SKM-1 treated with dmso at 0.1 percent for 144 hours (cell line): Measurements from ENCODE around the gene STIMATE.

Experiments
- DNase-seq: peaks from one replicate; lab custom pipeline; 2025; ENCODE audit not compliant: unreplicated experiment; lab: John Stamatoyannopoulos, UW

The STIMATE gene

DNA sequence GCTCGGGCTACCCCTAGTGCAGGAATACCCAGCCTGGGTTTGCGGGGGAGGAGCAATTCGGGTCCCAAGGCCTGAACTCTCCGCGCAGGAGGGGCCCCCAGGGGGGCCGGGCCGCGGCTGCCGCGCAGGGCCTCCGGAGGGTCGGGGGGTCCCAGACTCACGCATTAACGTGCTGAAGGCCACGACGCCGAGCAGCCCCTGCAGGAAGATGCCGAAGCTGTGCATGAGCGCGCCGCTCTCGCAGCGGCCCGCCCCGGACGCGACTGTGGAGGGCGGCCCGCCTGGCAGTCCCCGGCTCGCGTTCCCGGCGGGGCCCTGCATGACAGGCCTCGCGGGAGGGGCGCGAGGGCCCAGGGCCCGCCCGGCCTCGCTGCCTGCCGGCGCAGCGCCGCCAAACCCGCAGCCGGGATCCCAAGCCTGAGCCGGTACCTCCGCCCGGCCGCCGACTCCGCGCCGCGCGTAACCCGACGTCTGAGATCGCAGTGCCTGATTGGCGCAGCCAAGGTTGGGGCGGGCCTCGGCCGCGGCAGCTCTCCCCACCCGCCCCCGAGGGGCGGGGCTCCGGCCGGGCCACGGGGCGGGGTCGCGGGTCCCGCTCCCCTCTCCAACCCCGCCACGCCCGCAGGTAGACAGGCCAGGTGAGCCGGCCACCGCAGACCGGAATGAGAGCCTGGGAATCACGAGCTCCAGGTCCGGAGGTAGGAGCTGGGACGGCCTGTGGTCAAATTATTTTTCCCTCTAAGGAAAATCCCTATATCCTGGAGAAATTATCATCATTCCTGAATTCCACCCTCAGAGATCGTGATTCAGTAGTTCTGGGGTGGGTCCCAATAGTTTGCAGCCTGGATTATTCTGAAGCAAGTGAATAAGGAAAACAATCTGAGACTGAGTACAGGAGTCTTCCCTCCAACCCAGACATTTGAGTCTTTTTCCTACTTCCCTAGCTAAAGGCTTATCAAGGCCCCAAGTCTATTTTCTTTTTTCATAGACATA, at the start of gene STIMATE:
Gene STIMATE (minus strand): TSS at position 419 of the 993 bp plus-strand sequence. CDS start 98 bp downstream, at position 321.
- DNase-seq = peak; percentile 67

DNA sequence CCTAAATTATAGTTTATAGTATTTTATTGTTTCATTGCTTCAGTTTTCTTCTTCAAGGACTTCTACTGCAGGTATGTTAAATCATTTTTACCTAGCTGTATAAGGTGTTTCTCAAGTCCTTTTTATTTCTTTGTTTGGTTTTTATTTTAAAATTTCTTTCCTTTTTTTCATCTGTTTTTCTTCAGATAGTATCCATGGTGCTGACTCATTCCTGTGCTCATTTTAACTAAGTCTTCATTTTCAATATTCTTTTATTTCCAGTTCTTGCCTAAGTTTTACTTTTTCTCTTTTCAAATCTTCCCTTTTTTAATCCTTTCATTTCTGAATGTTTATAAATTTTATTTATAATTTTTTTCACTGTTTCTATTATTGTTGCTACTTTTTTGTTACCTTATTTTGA, 42.3 kb upstream of the STIMATE start:
- DNase-seq = no peak

DNA sequence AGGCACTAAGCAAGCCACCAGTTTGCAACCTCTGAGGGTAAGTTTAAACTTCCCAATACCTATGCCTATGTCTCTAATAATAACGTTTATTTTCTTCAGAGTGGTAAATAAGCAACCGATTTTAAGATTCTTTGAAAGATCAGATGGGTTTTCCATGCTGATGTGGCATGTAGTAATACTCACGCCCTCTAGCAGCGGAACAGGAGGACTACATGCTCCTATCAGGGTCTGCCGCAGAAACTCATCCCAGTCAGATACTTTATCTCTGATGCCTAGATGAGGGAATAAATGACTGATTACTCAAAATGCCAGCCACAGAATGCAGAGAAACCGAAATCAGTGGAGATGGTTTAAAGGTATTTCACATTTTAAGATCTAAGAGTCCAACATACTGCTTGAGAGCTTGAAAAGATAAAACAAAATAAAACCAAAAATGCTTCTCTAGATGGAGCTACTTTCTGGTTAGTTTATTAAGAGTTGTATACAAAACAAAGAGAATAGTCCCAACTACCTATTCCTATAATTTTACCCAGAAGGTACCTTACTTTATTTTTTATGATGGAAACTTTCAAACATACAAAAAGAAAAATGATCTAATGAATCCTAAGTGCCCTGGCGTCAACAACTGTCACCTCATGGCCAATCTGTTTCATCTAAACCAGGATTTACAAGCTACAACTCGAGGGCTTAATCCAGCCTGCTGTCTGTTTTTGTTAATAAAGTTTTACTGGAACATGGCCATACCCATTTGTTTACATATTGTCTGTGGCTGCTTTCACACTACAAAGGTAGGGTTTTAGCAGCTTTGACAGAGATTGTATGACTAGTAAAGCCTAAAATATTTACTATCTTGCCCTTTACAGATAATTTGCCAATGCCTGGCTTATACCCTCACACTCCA, 37.5 kb upstream of the STIMATE start:
- DNase-seq = peak; percentile 55

DNA sequence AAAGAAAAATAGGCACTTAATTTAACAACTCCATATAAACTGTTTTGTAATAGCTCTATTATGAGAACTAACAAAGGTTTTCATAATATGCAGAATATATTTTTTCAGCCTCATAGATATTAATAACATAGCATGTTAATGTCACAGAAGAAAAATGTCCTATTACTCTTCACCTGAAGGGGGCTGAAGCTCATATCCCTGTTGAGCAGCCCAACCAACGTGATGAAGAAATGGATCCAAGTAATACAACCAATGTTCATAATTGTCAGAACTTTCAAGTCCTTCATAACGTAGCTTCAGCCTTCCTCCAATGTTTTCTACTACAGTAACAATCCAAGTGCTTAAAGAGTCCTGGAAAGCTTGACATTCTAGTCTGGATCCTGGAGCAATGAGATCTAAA, 34.5 kb upstream of the STIMATE start:
- no peak for DNase-seq

DNA sequence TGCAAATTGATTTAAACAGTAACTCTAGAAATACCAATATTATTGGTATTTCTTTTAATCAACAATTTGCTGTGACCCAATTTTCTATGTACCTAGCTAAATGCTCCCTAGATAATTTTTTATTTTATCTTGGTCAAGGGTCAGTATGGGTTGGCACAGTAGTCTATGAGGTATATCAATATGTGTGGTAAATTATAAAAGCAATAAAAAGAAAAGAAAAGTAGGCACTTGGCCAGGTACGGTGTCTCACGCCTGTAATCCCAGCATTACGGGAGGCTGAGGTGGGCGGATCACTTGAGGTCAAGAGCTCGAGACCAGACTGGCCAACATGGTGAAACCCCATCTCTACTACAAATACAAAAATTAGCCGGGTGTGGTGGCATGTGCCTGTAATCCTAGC, 34.0 kb upstream of the STIMATE start:
- DNase-seq = no peak

DNA sequence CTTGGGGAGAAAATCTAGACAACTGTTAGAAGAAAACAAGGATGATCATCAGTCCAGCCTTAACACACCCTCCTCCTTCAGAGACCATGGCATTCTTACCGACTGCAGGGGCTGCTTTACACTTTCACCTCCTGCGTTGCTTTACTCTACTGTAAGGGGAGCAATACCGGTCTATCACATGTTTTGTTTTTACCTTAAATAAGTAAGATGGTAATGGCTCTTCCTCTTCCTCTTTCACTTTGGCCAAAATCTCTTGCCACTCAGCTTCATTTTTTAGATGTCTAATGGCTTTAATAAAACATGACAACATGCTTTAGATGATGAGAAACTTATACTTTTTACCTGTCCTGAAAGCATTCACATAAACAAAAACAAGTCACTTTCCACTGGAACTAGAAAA, 33.4 kb upstream of the STIMATE start:
- no peak for DNase-seq

DNA sequence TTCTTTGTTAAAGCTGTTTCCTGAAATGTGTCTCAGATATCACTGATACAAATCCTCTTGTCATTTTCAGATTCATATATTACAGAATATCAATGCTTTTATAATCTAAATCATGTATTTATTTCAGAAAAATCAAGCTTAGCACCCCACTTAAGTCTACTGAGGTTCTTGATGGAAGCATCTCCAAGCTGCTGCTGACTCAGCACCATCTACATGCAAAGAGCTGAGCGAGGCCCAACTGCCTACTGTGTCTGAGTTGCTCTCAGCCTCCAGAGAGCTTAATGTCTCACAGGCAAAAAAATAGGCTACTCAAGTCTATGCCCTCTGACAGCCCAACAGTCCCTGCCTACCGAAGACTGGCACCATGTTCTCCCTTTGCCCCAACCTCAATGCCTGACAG, 29.2 kb upstream of the STIMATE start:
- no peak for DNase-seq

DNA sequence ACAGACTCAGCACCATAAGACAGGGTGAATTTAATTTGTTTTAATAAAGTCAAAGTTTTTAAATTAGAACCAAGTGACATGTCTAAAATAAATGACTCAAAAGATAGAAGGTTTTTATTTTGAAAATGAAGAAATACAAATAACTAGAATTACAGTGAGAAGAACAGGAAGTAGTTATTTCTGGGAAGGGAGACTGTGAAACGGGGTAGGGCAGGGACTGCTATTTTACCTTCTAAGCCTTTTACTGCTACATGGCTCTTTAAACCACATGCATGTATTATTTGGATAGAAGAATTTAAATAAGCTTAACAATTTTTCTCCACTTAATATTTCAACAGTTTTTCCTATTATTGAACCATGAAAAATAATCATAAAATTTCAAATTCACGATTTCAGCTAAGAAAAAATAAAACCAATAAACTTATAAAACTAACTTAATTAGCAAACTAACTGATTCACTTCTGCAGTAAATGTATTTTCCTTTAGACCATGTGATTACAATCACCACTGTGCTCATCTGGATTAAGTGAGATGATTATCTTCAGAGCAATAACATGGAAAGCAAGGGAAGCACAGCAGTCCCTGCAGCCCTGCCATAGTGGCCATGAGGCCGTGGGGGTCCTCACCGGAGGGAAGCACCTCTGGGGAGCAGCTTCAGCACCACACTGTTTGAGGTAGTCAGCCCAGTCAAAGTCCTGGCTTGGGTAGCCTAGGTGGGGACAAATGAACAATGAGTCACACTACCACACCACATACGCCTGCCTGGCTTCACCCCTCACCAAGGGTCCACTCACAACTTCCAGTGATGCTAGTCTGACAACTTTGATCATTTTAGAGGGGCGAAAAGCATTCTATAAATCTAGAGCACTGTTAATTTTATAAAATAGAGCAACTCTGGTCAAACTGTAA, 28.3 kb upstream of the STIMATE start:
- no peak for DNase-seq

DNA sequence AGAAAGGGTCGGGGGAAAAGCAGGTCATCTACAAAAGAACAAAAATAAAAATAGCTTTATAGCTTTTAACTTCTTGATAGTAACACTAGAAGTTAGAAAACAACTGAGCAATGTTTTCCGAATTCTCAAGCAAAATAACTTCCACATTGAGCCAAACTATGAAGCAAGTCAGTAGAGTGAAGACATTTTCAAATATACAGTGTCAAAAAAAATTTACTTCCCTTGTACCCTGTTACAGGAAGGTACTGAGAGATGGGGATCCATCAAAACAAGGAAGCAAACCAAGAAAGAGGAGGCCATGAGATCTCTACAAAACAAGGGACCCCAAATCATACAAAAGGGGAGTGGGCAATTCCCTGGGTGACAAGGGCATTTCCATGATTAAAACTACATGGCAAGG, 26.6 kb upstream of the STIMATE start:
- DNase-seq = no peak

DNA sequence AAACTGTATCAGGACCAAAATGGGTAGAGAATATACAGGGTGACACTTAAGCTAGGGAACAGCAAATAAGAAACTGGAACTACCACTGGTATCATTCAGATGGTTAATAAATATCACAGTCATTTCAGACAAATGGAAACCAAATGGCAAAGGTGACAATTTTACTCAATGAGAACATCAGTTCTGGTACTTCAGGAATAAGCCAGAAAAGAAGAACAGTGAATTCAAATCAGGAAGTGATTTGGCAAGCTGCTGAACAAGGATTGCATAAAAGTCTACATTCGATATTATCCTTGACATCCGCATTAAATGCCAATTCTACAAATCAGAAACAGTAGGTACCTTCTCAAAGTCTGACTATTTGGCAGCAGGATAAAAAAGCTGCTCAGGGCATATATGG, 23.5 kb upstream of the STIMATE start:
- no peak for DNase-seq

DNA sequence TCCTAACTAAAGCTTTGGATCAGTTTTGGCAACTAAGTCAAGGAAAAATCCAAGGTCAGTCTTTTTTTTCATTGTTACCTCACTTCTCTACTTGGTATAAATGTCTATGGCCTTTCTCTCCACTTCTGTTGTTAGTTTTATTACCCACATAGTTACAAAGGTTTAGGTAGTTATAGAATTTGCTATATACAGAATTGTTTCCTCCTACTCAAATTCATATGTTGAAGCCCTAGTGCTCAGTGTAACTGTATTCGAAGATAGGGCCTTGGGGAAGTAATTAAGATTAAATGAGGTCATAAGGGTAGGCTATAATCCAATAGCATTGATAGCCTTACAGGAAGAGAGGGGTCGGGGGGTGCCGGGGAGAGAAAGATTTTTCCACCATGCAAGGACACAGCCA, 19.7 kb upstream of the STIMATE start:
- DNase-seq = no peak

DNA sequence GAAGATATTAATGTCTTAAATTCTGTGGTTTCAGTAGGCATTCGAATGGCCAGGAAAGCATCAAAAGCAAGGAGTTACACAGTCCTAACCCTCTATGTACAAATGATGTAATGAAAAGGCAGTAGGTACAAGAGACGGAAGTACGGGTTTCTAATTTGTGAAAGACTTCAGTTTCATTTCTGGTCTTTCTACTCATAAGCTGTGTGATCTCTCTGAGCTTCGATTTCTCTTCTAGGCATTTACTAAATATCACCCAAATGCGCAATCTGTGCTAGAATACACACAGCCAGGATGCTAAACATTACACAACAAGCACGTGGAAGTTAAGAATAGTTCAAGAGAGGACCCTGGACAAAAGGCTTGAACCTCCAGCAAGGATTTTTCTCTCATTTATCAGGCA, 17.9 kb upstream of the STIMATE start:
- no peak for DNase-seq

DNA sequence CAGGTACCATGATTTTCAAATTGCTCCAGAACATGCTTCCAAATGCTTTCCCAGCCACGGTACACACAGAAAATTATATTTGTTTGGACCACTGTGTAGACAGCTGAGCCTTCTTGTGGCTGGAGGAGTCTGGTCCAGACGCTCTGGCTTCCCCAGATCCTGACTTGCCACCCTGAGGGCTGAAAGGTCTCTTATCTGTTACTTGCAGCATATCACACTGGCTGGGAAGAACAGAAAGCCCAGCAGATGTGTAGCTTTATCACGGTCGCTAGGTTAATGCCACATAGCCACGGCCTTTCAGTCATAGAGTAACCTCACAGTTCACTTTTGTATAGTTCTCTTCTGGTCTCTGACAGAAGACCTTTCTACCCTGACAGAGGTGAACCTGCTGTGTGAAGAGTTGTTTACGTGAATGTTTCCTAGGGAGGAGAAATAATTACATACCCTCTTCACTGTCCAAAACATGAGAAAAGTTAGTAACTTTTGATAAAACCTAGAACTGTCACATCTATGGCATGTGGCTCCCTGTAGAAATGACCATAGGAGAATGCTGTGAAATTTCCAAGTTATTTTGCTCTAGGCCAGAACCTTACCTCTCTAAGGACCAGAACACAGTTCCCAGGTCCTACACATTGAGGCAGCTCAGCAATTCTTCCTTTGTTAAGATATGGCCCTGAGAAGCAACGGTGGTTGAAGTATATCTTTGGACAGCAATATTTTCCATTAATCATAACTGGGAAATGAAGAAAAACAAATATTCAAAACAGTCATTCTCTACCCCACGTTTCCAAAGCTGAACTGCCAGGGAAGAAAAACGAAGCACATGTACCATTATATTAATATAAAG, 15.8 kb upstream of the STIMATE start:
- no peak for DNase-seq

DNA sequence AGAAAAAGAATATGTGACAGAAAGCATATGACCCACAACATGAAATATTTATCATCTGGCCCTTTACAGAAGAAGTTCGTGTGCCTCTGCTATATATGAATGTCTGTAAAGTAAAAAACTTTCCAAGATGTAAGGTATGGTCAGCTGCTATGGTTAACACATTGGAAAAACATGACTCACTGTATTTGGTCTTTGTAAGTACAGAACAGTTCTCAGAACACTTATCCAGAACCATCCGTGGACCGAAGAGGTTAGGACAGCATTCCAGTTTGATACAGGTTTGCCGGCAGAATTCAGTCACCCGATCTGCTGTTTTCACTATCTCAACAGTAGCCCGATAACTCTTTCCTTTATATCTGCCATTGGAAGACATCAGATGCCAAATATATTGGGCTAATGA, 13.5 kb upstream of the STIMATE start:
- no peak for DNase-seq

DNA sequence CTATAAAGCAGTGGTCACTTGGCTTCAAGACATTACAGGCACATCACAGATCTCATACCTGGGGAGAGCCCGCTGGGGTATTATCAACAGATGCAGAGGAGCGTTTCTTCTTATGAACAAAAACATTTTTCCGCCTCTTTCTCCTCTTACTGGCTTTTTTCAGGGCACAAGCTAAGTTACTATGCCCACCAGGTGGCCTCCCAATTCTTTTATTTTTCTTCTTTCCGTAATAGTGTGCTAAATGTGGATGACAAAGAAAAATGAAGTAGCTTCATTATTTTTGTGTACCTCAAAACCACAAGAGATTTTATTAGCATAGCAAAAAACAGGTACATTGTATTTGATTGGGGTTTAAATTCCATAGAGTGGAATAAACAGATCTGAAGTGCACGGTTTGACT, 10.1 kb upstream of the STIMATE start:
- DNase-seq = no peak

DNA sequence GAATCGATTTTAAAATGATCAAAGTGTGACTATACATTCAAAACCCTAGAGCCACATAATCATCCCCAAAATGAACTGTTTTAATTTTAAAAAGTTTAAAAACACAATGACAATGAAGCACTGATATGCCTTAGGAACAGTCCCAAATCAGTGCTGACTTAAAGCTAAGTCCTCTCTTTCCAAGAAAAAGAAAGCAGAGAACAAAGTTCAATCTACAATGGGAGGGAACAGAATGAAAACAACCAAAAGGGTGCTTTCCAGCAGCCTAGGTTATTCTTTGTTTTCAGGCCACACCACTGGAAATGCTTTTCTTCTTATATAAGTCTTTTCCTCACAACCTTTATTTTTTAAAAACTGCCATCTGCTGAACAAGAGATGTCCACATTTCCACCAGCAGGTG, 7.2 kb upstream of the STIMATE start:
- no peak for DNase-seq

DNA sequence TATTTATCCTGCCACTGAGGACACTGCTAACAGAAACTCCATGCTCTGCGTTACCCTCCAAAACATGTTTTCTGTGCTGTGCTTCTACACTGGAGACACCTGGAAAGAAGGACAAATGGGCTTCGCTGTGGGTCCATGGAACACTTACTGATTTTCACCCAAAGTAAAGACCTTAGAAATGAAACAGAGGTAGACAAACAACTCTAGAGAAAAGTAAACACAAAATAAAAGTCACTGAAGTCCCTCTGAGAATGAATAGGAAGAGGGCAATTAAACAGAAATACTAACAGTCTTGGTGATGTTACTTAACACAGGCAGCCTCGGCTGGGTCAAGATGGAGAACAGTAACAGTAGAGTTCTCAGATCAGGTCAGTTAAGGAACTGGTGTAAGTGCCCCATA, 6.7 kb upstream of the STIMATE start:
- DNase-seq = no peak

DNA sequence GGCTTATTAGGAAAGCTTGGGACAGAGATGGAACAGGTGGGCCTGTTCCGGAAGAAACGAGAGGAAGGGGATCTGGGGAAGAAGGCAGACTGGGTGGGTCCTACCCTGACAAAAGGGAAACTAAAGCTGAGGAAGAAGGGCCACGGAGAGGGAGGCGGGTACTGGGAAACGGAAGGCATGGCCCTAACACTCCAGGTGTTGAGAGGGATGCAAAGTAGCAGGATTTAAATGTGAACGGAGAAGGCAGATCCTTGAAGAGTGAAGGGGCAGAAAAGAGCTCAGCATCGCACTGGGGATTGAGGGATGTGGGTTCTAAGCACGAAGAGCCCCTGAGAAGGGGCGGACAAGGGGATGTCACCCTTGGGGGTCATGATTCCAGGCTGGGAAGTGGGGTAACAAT, 735 bp downstream of the STIMATE start:
- DNase-seq = no peak

DNA sequence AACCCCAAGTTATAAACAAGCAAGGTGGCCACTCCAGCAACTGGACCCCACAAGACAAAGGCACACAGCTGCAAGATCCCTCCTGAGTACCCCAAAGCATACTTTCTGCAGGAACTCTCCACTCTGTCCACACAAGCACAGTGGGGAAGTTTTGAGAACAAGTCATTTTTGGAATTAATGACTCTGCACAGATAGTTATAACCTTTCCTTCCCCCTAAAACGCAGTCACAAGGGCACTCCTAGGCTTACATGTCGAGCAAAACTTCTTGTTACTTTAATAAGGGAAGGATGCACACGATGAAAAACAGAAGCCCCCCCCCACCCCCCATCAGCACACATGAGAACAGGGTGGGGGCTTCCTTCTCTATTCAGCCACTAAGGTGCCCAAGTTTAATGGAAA, 1.2 kb downstream of the STIMATE start:
- no peak for DNase-seq

DNA sequence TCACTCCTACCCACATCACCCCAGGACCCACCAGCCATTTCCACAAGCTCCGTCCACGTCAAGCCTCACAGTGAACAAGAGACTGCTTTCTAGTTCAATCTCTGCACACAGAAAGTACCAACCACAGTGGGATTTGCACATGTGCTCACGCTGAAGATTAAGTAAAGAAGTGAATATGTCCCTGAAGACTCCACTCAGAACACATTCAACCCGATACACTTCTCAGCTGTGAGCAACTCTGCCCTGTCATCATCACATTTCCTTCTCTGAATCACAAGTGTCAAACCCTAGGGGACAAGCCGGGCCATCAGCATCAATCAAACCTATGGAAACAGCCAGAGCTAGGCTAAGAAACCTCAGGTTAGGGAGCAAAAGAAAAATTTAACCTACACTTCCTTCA, 1.9 kb downstream of the STIMATE start:
- no peak for DNase-seq
